ENCODE data around the gene SLC22A7.
"Not testable (repeated sequence)": the region's sequence is repeated elsewhere in the genome, so short reads cannot be mapped to it uniquely, and the experiment has no call there.

Gene SLC22A7

GRCh38 chr6:43339168-43339567 lies 41.1 kb downstream of the SLC22A7 start:
- Histone ChIP-seq H3K79me2 (ENCODE audit: insufficient read depth, low read length) (no peaks in the 10 kb centered on the region), H3K4me1 (ENCODE audit: insufficient read depth, low read length, poor library complexity, severe bottlenecking) (no peaks in the 10 kb centered on the region), H3K4me2 (ENCODE audit: low read depth, low read length, poor library complexity, severe bottlenecking) (no peak overlapping the region), H3K36me3 (ENCODE audit: insufficient read depth, low read length) (peaks cover 66% of the 10 kb centered on the region; the same call in 1 of the 2 replicates), H3K4me3 (ENCODE audit: low read length, poor library complexity, severe bottlenecking) (no peak overlapping the region), H3K27me3 (ENCODE audit: insufficient read depth, low read length, poor library complexity, severe bottlenecking) (no peaks in the 10 kb centered on the region), H3F3A (ENCODE audit: low read depth) (no peaks in the 10 kb centered on the region), H4K20me1 (ENCODE audit: insufficient read depth, low read length, poor library complexity, severe bottlenecking) (no peaks in the 10 kb centered on the region), H2AFZ (ENCODE audit: low read length) (no peak overlapping the region), H3K9ac (ENCODE audit: low read depth, low read length, poor library complexity, severe bottlenecking) (no peak overlapping the region), H3K9me3 (ENCODE audit: insufficient read depth, low read depth, low read length) (no peaks in the 10 kb centered on the region), H3K9me2 (replicated peaks; ENCODE audit: low read depth, low read length) (no peaks in the 10 kb centered on the region)
- no peak for TF ChIP-seq EZH2phosphoT487 (IDR thresholded peaks at IDR 0.05; ENCODE audit: borderline replicate concordance)
- TF ChIP-seq CTCF (conservative IDR thresholded peaks at IDR 0.05; ENCODE audit: low read length) = no peak

DNA sequence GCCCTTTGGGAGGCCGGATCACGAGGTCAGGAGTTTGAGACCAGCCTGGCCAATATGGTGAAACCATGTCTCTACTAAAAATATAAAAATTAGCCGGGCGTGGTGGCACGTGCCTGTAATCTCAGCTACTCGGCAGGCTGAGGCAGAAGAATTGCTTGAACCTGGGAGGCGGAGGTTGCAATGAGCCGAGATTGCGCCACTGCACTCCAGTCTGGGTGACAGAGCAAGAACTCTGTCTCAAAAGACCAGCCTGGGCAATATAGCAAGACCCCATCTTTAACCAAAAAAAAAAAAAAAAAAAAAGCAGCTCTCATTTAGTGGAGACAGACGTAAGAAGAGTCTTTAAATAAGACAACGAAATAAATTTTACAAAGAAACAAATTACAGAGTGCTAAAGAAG lies 48.2 kb downstream of the SLC22A7 start:
- H3K9me2 ChIP-seq (replicated peaks; ENCODE audit: low read depth, low read length); H3K9ac ChIP-seq (ENCODE audit: low read depth, low read length, poor library complexity, severe bottlenecking); H3K4me1 ChIP-seq (ENCODE audit: insufficient read depth, low read length, poor library complexity, severe bottlenecking); H4K20me1 ChIP-seq (ENCODE audit: insufficient read depth, low read length, poor library complexity, severe bottlenecking); H2AFZ ChIP-seq (ENCODE audit: low read length); H3K4me2 ChIP-seq (ENCODE audit: low read depth, low read length, poor library complexity, severe bottlenecking); H3K79me2 ChIP-seq (ENCODE audit: insufficient read depth, low read length); H3K4me3 ChIP-seq (ENCODE audit: low read length, poor library complexity, severe bottlenecking); H3K27me3 ChIP-seq (ENCODE audit: insufficient read depth, low read length, poor library complexity, severe bottlenecking); H3K9me3 ChIP-seq (ENCODE audit: insufficient read depth, low read depth, low read length); H3F3A ChIP-seq (ENCODE audit: low read depth): not testable (repeated sequence)
- H3K36me3 ChIP-seq (ENCODE audit: insufficient read depth, low read length) = peaks cover 55% of the 10 kb centered on the region; the same call in 1 of the 2 replicates

DNA sequence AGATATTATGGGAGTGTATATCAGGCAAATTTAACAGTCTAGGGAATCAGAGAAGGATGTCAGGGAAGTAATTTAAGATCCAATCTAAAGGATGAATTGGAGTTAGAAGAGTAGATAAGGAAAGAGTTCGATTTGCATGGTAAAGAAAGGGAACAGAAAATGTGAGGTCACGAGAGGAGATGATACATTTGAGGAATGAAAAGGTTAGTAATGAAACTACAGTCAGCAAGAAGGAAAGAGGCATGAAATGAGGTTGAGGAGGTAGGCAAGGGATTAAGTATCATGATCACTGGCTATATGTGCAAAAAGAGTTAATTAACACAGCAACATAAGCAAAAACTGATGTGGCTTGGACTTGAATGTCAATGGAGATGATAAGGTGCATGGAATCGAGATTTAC lies 49.0 kb downstream of the SLC22A7 start:
- no peak for TF ChIP-seq CTCF (conservative IDR thresholded peaks at IDR 0.05; ENCODE audit: low read length)
- TF ChIP-seq EZH2phosphoT487 (IDR thresholded peaks at IDR 0.05; ENCODE audit: borderline replicate concordance) = no peak
- Histone ChIP-seq H3K9me3 (ENCODE audit: insufficient read depth, low read depth, low read length) (no peaks in the 10 kb centered on the region), H2AFZ (ENCODE audit: low read length) (no peak overlapping the region), H3K4me1 (ENCODE audit: insufficient read depth, low read length, poor library complexity, severe bottlenecking) (no peaks in the 10 kb centered on the region), H3K79me2 (ENCODE audit: insufficient read depth, low read length) (no peaks in the 10 kb centered on the region), H3K4me2 (ENCODE audit: low read depth, low read length, poor library complexity, severe bottlenecking) (no peak overlapping the region), H4K20me1 (ENCODE audit: insufficient read depth, low read length, poor library complexity, severe bottlenecking) (no peaks in the 10 kb centered on the region), H3K27me3 (ENCODE audit: insufficient read depth, low read length, poor library complexity, severe bottlenecking) (no peaks in the 10 kb centered on the region), H3K4me3 (ENCODE audit: low read length, poor library complexity, severe bottlenecking) (no peak overlapping the region), H3K9ac (ENCODE audit: low read depth, low read length, poor library complexity, severe bottlenecking) (no peak overlapping the region), H3F3A (ENCODE audit: low read depth) (no peaks in the 10 kb centered on the region), H3K9me2 (replicated peaks; ENCODE audit: low read depth, low read length) (no peaks in the 10 kb centered on the region), H3K36me3 (ENCODE audit: insufficient read depth, low read length) (peaks cover 48% of the 10 kb centered on the region; the same call in 1 of the 2 replicates)

- Histone ChIP-seq H3K27me3 (ENCODE audit: insufficient read depth, low read length, poor library complexity, severe bottlenecking) (no peaks in the 10 kb centered on the region), H3K79me2 (ENCODE audit: insufficient read depth, low read length) (no peaks in the 10 kb centered on the region)
Measured at GRCh38 chr6:43347444-43347843, 49.4 kb downstream of the SLC22A7 start.

DNA sequence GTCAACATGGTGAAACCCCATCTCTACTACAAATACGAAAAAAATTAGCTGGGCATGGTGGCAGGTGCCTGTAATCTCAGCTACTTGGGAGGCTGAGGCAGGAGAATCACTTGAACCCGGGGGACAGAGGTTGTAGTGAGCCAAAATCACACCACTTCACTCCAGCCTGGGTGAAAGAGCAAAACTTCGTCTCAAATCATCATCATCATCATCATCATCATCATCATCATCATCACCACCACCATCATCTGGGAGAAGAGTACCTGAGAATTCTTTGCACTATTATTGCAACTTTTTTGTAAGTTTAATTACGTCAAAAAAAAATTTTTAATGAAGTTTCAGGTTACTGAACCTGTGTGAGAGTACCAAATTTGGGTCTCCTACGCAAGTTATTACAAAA lies 53.9 kb downstream of the SLC22A7 start:
- not testable (repeated sequence) for H3K9ac ChIP-seq (ENCODE audit: low read depth, low read length, poor library complexity, severe bottlenecking); H3K9me2 ChIP-seq (replicated peaks; ENCODE audit: low read depth, low read length); H3K79me2 ChIP-seq (ENCODE audit: insufficient read depth, low read length); H3K4me3 ChIP-seq (ENCODE audit: low read length, poor library complexity, severe bottlenecking); H3F3A ChIP-seq (ENCODE audit: low read depth); H3K4me2 ChIP-seq (ENCODE audit: low read depth, low read length, poor library complexity, severe bottlenecking); H2AFZ ChIP-seq (ENCODE audit: low read length); H3K4me1 ChIP-seq (ENCODE audit: insufficient read depth, low read length, poor library complexity, severe bottlenecking); H4K20me1 ChIP-seq (ENCODE audit: insufficient read depth, low read length, poor library complexity, severe bottlenecking); H3K27me3 ChIP-seq (ENCODE audit: insufficient read depth, low read length, poor library complexity, severe bottlenecking); H3K9me3 ChIP-seq (ENCODE audit: insufficient read depth, low read depth, low read length)
- peaks cover 48% of the 10 kb centered on the region; the same call in 1 of the 2 replicates for H3K36me3 ChIP-seq (ENCODE audit: insufficient read depth, low read length)

More at GRCh38 chr6:43347444-43347843, 49.4 kb downstream of the SLC22A7 start:
- Histone ChIP-seq H4K20me1 (ENCODE audit: insufficient read depth, low read length, poor library complexity, severe bottlenecking) (no peaks in the 10 kb centered on the region), H2AFZ (ENCODE audit: low read length) (no peak overlapping the region), H3F3A (ENCODE audit: low read depth) (no peaks in the 10 kb centered on the region), H3K36me3 (ENCODE audit: insufficient read depth, low read length) (peaks cover 43% of the 10 kb centered on the region; the same call in 1 of the 2 replicates), H3K9me3 (ENCODE audit: insufficient read depth, low read depth, low read length) (no peaks in the 10 kb centered on the region), H3K9me2 (replicated peaks; ENCODE audit: low read depth, low read length) (no peaks in the 10 kb centered on the region), H3K9ac (ENCODE audit: low read depth, low read length, poor library complexity, severe bottlenecking) (no peak overlapping the region), H3K4me3 (ENCODE audit: low read length, poor library complexity, severe bottlenecking) (no peak overlapping the region), H3K4me1 (ENCODE audit: insufficient read depth, low read length, poor library complexity, severe bottlenecking) (no peaks in the 10 kb centered on the region), H3K4me2 (ENCODE audit: low read depth, low read length, poor library complexity, severe bottlenecking) (no peak overlapping the region)
- TF ChIP-seq EZH2phosphoT487 (IDR thresholded peaks at IDR 0.05; ENCODE audit: borderline replicate concordance) = no peak
- TF ChIP-seq CTCF (conservative IDR thresholded peaks at IDR 0.05; ENCODE audit: low read length) = no peak
